B cell (primary cell): ENCODE results near the gene TRPV2. TPM values are rescaled to one million over a fixed set of nuclear protein-coding genes. Genes with fewer than 3 reads are reported as not detected.

Experiments
- ATAC-seq: fragments of 200-7000 bp; cut with Tn5 transposase; one replicate; pipeline ENCODE4 v1.10.0; 2021; ENCODE audit warnings: low read depth, mild to moderate bottlenecking, moderate number of reproducible peaks, moderate library complexity
- CTCF ChIA-PET: fragments of 350-600 bp; sonication (Branson Sonifier 250); formaldehyde crosslinking; loops from one replicate; lab custom pipeline; 2021; ENCODE audit warnings: antibody characterized with exemption, inconsistent platforms; lab: Charles Lee
- POLR2A ChIA-PET: fragments of 350-600 bp; sonication (Branson Sonifier 250); formaldehyde crosslinking; loops from one replicate; lab custom pipeline; 2021; ENCODE audit warnings: antibody characterized with exemption; lab: Charles Lee
- DNase-seq: peaks from one replicate; pipeline ENCODE4 v3.0.0; 2013
- H2AFZ ChIP-seq: 2 replicates; pipeline ENCODE4 v1.6.1; 2012; ENCODE audit warnings: mild to moderate bottlenecking, low read depth, low read length; ENCODE audit not compliant: insufficient read depth, poor library complexity, severe bottlenecking
- H3K27ac ChIP-seq, 2 donors: 1 replicate in 1 of 2; 2 replicates in 1 of 2; pipeline ENCODE4 v1.5.1; 2012 to 2013; ENCODE audit warnings: low read length in 2 of 2, mild to moderate bottlenecking in 2 of 2, moderate library complexity in 1 of 2
- H3K27me3 ChIP-seq, 4 experiments: fragments of 200-600 bp in 1 of 4; sonication (generic) in 1 of 4; replicated peaks in 1 of 4; 1 replicate in 2 of 4; 2 replicates in 2 of 4; pipeline versions ENCODE4 v1.6.1 to v1.7.0; 2013 to 2016; ENCODE audit warnings: low read length in 3 of 4, mild to moderate bottlenecking in 2 of 4, mixed read lengths in 1 of 4, moderate library complexity in 1 of 4; ENCODE audit not compliant: insufficient read depth in 4 of 4, control insufficient read depth in 3 of 4; ENCODE audit errors: control extremely low read depth in 1 of 4
- H3K36me3 ChIP-seq, 2 experiments: replicated peaks in 1 of 2; 1 replicate in 1 of 2; 2 replicates in 1 of 2; pipeline versions ENCODE4 v1.6.1 to v1.7.1; 2013; ENCODE audit warnings: low read length in 1 of 2; ENCODE audit not compliant: insufficient read depth in 2 of 2, control insufficient read depth in 1 of 2; ENCODE audit errors: control extremely low read depth in 1 of 2, extremely low read depth in 1 of 2
- H3K4me1 ChIP-seq, 2 donors: fragments of 200-600 bp in 1 of 2; sonication (generic) in 1 of 2; 1 replicate in 1 of 2; 2 replicates in 1 of 2; pipeline versions ENCODE4 v1.5.1 to v1.6.1; 2013 to 2017; ENCODE audit warnings: low read length in 2 of 2; ENCODE audit not compliant: control insufficient read depth in 2 of 2, insufficient read depth in 2 of 2
- H3K4me2 ChIP-seq: replicated peaks from 2 replicates; pipeline ENCODE3; 2012; ENCODE audit warnings: mild to moderate bottlenecking, low read depth, low read length; ENCODE audit not compliant: poor library complexity, severe bottlenecking
- H3K4me3 ChIP-seq, 5 experiments: fragments of 200-600 bp in 1 of 5; sonication (generic) in 1 of 5; 1 replicate in 3 of 5; 2 replicates in 2 of 5; pipeline versions ENCODE4 v1.5.1 to v1.7.0; 2011 to 2016; ENCODE audit warnings: low read length in 4 of 5, mild to moderate bottlenecking in 4 of 5, low read depth in 2 of 5, control low read depth in 1 of 5, moderate library complexity in 1 of 5; ENCODE audit not compliant: insufficient read depth in 1 of 5; ENCODE audit errors: control extremely low read depth in 1 of 5, extremely low read depth in 1 of 5
- H3K79me2 ChIP-seq: fragments of 200-600 bp; sonication (generic); one replicate; pipeline ENCODE4 v1.6.0; 2016; ENCODE audit warnings: low read length; ENCODE audit not compliant: control insufficient read depth, insufficient read depth
- H3K9ac ChIP-seq: fragments of 200-600 bp; sonication (generic); 2 replicates; pipeline ENCODE4 v1.6.1; 2017; ENCODE audit warnings: mild to moderate bottlenecking, low read length, moderate library complexity
- H3K9me3 ChIP-seq, 3 donors: one replicate each; pipeline versions ENCODE4 v1.6.1 to v1.7.1; 2013; ENCODE audit warnings: low read length in 2 of 3; ENCODE audit not compliant: control insufficient read depth in 2 of 3, insufficient read depth in 1 of 3; ENCODE audit errors: control extremely low read depth in 1 of 3
- H4K20me1 ChIP-seq: 2 replicates; pipeline ENCODE4 v1.6.0; 2012; ENCODE audit warnings: mild to moderate bottlenecking, low read length; ENCODE audit not compliant: insufficient read depth, control insufficient read depth, poor library complexity, severe bottlenecking
- H3K27ac Mint-ChIP-seq: one replicate; pipeline ENCODE4 v1.8.0; 2021; ENCODE audit warnings: mixed read lengths
- H3K27me3 Mint-ChIP-seq: one replicate; pipeline ENCODE4 v1.8.0; 2021; ENCODE audit warnings: mixed read lengths
- H3K4me1 Mint-ChIP-seq: one replicate; pipeline ENCODE4 v1.8.0; 2021; ENCODE audit warnings: mixed read lengths
- H3K4me3 Mint-ChIP-seq: one replicate; pipeline ENCODE4 v1.8.0; 2021; ENCODE audit warnings: mixed read lengths
- H3K9me3 Mint-ChIP-seq: one replicate; pipeline ENCODE4 v1.8.0; 2022; ENCODE audit warnings: mixed read lengths; ENCODE audit not compliant: insufficient read depth
- EZH2 ChIP-seq: IDR thresholded peaks from 2 replicates; pipeline ENCODE4 v1.6.1; 2012; ENCODE audit warnings: borderline replicate concordance, low read depth, mild to moderate bottlenecking, moderate library complexity, low read length; ENCODE audit not compliant: insufficient read depth, poor library complexity, severe bottlenecking
- WGBS: methylation state at CpG from one replicate; pipeline ENCODE4 v1.1.5; 2013; ENCODE audit warnings: missing lambda C conversion rate; ENCODE audit not compliant: insufficient coverage; 5-methylcytosine and 5-hydroxymethylcytosine counted together
- intact Hi-C: fragments of 100-400 bp; cut with micrococcal nuclease; formaldehyde crosslinking; loops from one replicate; pipeline ENCODE4 v1.10.0; 2022
- polyA plus RNA-seq: library from polyadenylated mRNA; depleted of rRNA; stranded (reverse); fragments of >200 nt; gene quantifications from 2 replicates; pipeline ENCODE4 v1.2.3, GENCODE V29; 2012
- total RNA-seq, 2 donors: library from RNA; stranded (reverse); fragments of 120-200 nt in 1 of 2; gene quantifications; 1 replicate in 1 of 2; 2 replicates in 1 of 2; pipeline versions ENCODE4 v1.2.3 to v1.2.4, GENCODE V29; 2013 to 2022
- TF ChIP-seq, protein P1 (sequence below): fragments of 200-600 bp; IDR thresholded peaks from one replicate; pipeline ENCODE4 v1.8.0; 2022; ENCODE audit warnings: antibody characterized with exemption, mild to moderate bottlenecking

The TRPV2 gene
- total and polyA plus RNA-seq, 2 donors (not counting 1 experiment from before 2014, with no cell fraction given) = 58.6 to 89.0 TPM

DNA sequence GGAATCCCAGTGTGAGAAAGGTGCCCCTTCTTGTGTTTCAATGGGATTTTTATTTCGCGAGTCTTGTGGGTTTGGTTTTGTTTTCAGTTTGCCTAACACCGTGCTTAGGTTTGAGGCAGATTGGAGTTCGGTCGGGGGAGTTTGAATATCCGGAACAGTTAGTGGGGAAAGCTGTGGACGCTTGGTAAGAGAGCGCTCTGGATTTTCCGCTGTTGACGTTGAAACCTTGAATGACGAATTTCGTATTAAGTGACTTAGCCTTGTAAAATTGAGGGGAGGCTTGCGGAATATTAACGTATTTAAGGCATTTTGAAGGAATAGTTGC is 33.9 kb upstream of the TRPV2 start:
- ATAC-seq (peak; percentile 1), DNase-seq (no peak)
- H3K27me3 ChIP-seq = no peaks in the 10 kb centered on the region
- peak overlapping the region; percentile 94 for H3K9ac ChIP-seq
- H3K27ac ChIP-seq = peak overlapping the region; percentile 97 to 98
- Mint-ChIP-seq H3K9me3 (no peaks in the 10 kb centered on the region), H3K4me1 (peaks cover 46% of the 10 kb centered on the region), H3K27ac (peak overlapping the region; percentile 97), H3K27me3 (no peaks in the 10 kb centered on the region), H3K4me3 (peak overlapping the region; percentile 84)
- H3K4me2 ChIP-seq = peak overlapping the region; percentile 92
- H3K4me1 ChIP-seq = peaks cover 35 to 48% of the 10 kb centered on the region in 2 donors
- peaks cover 0 to 17% of the 10 kb centered on the region in 2 experiments for H3K36me3 ChIP-seq
- CTCF ChIA-PET = interaction anchor here (0.6 to 5.1 kb wide), 6 partner anchors 18 to 234 kb away, joined by 3 to 31 read pairs (median 8); partner anchors contain the start of gene TRPV2
- H2AFZ ChIP-seq = no peak overlapping the region
- H3K9me3 ChIP-seq = no peaks in the 10 kb centered on the region
- POLR2A ChIA-PET = interaction anchor here (1.0 to 2.3 kb wide), 8 partner anchors 12 to 155 kb away, joined by 3 to 30 read pairs (median 8); partner anchors contain the start of gene TRPV2
- H3K79me2 ChIP-seq = peaks cover 44% of the 10 kb centered on the region
- WGBS = under 1% methylated on average over 14 of the region's 14 CpGs
- TF ChIP-seq, protein P1, sequence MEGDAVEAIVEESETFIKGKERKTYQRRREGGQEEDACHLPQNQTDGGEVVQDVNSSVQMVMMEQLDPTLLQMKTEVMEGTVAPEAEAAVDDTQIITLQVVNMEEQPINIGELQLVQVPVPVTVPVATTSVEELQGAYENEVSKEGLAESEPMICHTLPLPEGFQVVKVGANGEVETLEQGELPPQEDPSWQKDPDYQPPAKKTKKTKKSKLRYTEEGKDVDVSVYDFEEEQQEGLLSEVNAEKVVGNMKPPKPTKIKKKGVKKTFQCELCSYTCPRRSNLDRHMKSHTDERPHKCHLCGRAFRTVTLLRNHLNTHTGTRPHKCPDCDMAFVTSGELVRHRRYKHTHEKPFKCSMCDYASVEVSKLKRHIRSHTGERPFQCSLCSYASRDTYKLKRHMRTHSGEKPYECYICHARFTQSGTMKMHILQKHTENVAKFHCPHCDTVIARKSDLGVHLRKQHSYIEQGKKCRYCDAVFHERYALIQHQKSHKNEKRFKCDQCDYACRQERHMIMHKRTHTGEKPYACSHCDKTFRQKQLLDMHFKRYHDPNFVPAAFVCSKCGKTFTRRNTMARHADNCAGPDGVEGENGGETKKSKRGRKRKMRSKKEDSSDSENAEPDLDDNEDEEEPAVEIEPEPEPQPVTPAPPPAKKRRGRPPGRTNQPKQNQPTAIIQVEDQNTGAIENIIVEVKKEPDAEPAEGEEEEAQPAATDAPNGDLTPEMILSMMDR = no peak
- TF ChIP-seq EZH2 = no peak
- H3K4me3 ChIP-seq = peak overlapping the region; percentile 73 to 96 (median 91)
- intact Hi-C loops = loop anchor here (1.0 to 5.0 kb wide), 3 partner anchors 34 to 156 kb away; partner anchors contain the start of gene TRPV2
- H4K20me1 ChIP-seq = peaks cover 34% of the 10 kb centered on the region

DNA sequence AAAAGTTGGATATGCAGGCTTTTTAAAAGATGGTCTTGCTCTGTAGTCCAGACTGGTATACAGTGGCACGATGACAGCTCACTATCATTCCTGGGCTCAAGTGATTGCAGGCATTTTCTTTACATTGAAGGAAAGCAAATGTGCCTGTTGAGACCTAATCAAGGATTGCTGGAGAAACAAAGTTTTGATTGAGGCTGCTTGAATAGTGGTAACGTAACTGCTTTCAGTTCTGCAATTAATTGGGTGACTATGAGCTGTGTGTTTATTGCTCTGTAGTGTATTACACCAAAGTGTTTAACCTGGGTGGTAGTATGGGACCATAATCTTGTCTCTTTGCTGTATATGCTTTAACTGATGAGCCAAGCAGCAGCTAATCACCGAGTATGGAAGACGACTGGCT is 32.2 kb upstream of the TRPV2 start:
- H2AFZ ChIP-seq = no peak overlapping the region
- peak overlapping the region in 1 of 2 donors; percentile 27 for H3K27ac ChIP-seq
- DNase-seq (peak; percentile 46), ATAC-seq (no peak)
- ChIA-PET POLR2A (interaction anchor here (0.9 to 1.0 kb wide), 2 partner anchors 16 to 25 kb away, joined by 3 read pairs; no protein-coding TSS in a partner anchor), CTCF (interaction anchor here (0.7 to 2.1 kb wide), 4 partner anchors 19 to 138 kb away, joined by 3 to 9 read pairs (median 6); partner anchors contain the start of gene TRPV2)
- H3K4me2 ChIP-seq = peak overlapping the region; percentile 28
- Mint-ChIP-seq H3K27ac (peak overlapping the region; percentile 64), H3K9me3 (no peaks in the 10 kb centered on the region), H3K27me3 (peaks cover 4% of the 10 kb centered on the region), H3K4me1 (peaks cover 54% of the 10 kb centered on the region), H3K4me3 (peak overlapping the region; percentile 66)
- peaks cover 34% of the 10 kb centered on the region for H4K20me1 ChIP-seq
- H3K9me3 ChIP-seq = no peaks in the 10 kb centered on the region
- TF ChIP-seq, protein P1 = no peak
- TF ChIP-seq EZH2 = no peak
- peaks cover 0 to 2% (median 0%) of the 10 kb centered on the region in 4 experiments for H3K27me3 ChIP-seq
- no peak overlapping the region for H3K9ac ChIP-seq
- peaks cover 45% of the 10 kb centered on the region for H3K79me2 ChIP-seq
- intact Hi-C loops = loop anchor here (5.0 kb wide), 1 partner anchor 154 kb away; no protein-coding TSS in a partner anchor
- H3K36me3 ChIP-seq = peaks cover 0 to 17% of the 10 kb centered on the region in 2 experiments
- no peak overlapping the region for H3K4me3 ChIP-seq
- peaks cover 35 to 58% of the 10 kb centered on the region in 2 donors for H3K4me1 ChIP-seq
- WGBS = 60% methylated on average over 4 of the region's 4 CpGs
